ENCODE data around the gene AOPEP. TPM values are rescaled to one million over a fixed set of nuclear protein-coding genes. Genes with fewer than 3 reads are reported as not detected.

The AOPEP gene
- polyA plus RNA-seq, 1 experiment = 40.0 TPM

DNA sequence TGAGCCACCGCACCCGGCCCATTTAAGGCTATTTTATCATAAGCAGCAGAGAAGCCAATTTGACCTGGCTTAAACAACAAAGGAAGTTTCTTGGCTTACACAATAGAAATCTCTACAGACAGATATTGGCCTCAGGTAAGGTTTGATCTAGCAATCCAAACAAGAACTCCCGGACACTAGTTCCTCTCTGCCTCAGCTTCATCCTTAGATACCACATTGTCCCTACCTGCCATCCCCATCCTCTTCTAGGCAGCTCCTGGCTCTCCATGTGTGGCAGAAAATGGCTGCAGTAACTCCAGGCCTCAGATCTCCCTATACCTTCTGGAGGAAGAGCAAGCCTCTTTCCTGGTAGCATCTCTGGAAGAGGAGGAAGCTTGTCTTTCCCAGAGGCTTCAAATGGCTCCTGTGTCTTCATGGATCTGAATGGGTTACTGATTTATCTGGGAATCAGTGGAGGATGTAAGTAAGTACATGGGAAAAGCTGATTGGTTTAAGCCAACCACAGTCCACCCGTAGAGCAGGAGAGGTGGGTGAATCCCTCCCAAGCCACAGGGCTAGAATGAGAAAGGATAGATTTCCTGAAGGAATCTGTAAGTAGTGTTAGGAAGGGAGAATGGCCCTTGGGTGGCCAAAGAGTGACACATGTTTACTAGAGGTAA is 26.7 kb upstream of the AOPEP start:
- peaks cover 10% of the 10 kb centered on the region for H3K27me3 ChIP-seq (ENCODE audit: control insufficient read depth, insufficient read depth, low read length)
- ChIA-PET CTCF (interaction anchor here (0.9 kb wide), 1 partner anchor 18 kb away, joined by 5 read pairs; no protein-coding TSS in a partner anchor), POLR2A (no interaction called here)
- H3K9me3 ChIP-seq (ENCODE audit: control insufficient read depth, insufficient read depth, low read length) = no peaks in the 10 kb centered on the region
- no peak overlapping the region for H3K27ac ChIP-seq (ENCODE audit: low read depth, low read length)
- TF ChIP-seq, protein P1, sequence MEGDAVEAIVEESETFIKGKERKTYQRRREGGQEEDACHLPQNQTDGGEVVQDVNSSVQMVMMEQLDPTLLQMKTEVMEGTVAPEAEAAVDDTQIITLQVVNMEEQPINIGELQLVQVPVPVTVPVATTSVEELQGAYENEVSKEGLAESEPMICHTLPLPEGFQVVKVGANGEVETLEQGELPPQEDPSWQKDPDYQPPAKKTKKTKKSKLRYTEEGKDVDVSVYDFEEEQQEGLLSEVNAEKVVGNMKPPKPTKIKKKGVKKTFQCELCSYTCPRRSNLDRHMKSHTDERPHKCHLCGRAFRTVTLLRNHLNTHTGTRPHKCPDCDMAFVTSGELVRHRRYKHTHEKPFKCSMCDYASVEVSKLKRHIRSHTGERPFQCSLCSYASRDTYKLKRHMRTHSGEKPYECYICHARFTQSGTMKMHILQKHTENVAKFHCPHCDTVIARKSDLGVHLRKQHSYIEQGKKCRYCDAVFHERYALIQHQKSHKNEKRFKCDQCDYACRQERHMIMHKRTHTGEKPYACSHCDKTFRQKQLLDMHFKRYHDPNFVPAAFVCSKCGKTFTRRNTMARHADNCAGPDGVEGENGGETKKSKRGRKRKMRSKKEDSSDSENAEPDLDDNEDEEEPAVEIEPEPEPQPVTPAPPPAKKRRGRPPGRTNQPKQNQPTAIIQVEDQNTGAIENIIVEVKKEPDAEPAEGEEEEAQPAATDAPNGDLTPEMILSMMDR (IDR thresholded peaks at IDR 0.05; ENCODE audit: low read depth, low read length) = no peak
- no peak overlapping the region for H3K4me3 ChIP-seq (ENCODE audit: low read depth, low read length)
- no peak for DNase-seq (ENCODE audit: low read depth, low spot score)

DNA sequence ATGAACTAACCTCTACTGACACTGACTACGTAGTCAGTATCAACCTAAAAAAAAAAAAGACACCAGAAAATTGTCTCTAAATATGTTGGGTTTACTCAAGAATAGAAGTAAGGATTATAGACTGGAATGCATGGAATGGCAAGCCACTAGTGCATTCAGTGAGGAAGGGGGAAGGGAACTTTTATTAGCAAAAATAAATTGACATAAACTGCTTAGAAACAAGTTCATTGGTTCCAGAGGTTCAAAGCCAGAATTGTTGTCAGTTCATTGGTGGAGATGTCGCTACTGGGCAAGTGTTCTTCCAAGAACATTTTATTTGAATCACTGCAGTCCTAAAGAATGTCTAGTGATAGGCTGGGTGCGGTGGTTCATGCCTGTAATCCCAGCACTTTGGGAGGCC is 26.1 kb upstream of the AOPEP start:
- TF ChIP-seq, protein P1 (IDR thresholded peaks at IDR 0.05; ENCODE audit: low read depth, low read length) = no peak
- Histone ChIP-seq H3K4me3 (ENCODE audit: low read depth, low read length) (no peak overlapping the region), H3K9me3 (ENCODE audit: control insufficient read depth, insufficient read depth, low read length) (no peaks in the 10 kb centered on the region), H3K27ac (ENCODE audit: low read depth, low read length) (no peak overlapping the region), H3K27me3 (ENCODE audit: control insufficient read depth, insufficient read depth, low read length) (peaks cover 14% of the 10 kb centered on the region)
- ChIA-PET POLR2A (interaction anchor here (0.7 kb wide), 1 partner anchor 211 kb away, joined by 4 read pairs; no protein-coding TSS in a partner anchor), CTCF (interaction anchor here (0.5 to 1.0 kb wide), 3 partner anchors 19 to 565 kb away, joined by 3 to 5 read pairs (median 5); no protein-coding TSS in a partner anchor)
- DNase-seq (ENCODE audit: low read depth, low spot score) = no peak

DNA sequence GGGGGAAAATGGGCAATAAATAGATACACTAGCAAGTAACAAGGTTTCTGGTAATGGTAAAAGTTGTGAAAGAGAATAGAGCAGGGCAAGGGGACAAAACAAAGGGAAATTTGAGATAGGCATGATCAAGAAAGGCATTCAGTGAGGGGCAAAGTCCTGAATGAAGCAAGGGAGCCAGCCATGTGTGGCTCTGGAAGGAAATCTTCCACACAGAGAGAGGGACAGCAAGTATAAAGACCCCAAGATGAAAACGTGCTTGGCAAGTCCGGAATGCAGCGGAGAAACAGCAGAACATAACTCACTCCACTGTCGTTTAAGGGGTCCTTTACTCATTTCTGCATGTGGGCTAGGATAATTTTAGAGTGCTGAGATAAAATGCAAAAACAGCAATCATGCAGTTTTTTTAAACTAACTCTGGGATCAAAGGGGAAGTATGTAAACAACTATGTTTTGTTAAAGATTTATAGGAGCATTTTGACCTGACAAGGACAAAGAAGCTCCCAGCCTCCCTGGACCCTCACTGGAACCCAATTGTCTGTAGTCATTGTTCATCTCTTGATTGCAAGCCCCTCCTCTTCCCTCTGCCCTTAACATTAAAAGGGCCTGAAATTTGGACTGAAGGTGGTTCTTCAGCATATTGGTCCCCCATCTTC is 22.9 kb upstream of the AOPEP start:
- no peaks in the 10 kb centered on the region for H3K9me3 ChIP-seq (ENCODE audit: control insufficient read depth, insufficient read depth, low read length)
- H3K4me3 ChIP-seq (ENCODE audit: low read depth, low read length) = no peak overlapping the region
- CTCF ChIA-PET = no interaction called here
- TF ChIP-seq, protein P1 (IDR thresholded peaks at IDR 0.05; ENCODE audit: low read depth, low read length) = no peak
- POLR2A ChIA-PET = no interaction called here
- no peak overlapping the region for H3K27ac ChIP-seq (ENCODE audit: low read depth, low read length)
- H3K27me3 ChIP-seq (ENCODE audit: control insufficient read depth, insufficient read depth, low read length) = peaks cover 14% of the 10 kb centered on the region
- DNase-seq (ENCODE audit: low read depth, low spot score) = no peak

DNA sequence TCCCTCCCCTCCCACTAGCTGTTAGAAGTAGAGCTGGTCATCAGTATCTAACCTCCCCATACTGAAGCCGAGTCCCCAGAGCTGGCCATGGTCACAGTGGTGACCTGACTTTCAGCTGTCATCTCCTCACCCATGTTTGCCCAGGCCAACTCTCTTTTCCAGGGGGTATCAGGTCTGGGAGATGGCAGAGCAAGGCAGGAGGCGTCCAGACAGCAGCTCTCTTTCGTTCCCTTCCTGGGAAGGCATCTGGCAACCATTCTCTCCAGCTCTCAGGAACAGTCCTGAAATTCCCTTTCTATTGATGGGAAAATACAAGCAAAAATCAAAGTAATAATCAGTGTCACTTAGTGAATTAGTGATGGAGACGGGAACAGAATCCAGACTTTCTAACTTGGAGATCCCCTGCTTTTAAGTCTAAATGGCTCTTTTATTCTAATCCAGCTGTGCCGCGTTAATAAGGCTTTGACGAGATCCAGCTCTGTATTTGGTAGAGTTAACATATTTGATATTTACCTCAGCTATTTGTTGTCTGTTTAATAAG is 21.3 kb upstream of the AOPEP start:
- ChIA-PET CTCF (interaction anchor here (0.6 to 1.6 kb wide), 4 partner anchors 24 to 463 kb away, joined by 3 to 7 read pairs (median 4); no protein-coding TSS in a partner anchor), POLR2A (interaction anchor here (0.9 to 1.1 kb wide), 2 partner anchors 161 to 312 kb away, joined by 3 read pairs; no protein-coding TSS in a partner anchor)
- Histone ChIP-seq H3K27ac (ENCODE audit: low read depth, low read length) (no peak overlapping the region), H3K27me3 (ENCODE audit: control insufficient read depth, insufficient read depth, low read length) (peaks cover 14% of the 10 kb centered on the region), H3K9me3 (ENCODE audit: control insufficient read depth, insufficient read depth, low read length) (no peaks in the 10 kb centered on the region), H3K4me3 (ENCODE audit: low read depth, low read length) (no peak overlapping the region)
- DNase-seq (ENCODE audit: low read depth, low spot score) = no peak
- TF ChIP-seq, protein P1 (IDR thresholded peaks at IDR 0.05; ENCODE audit: low read depth, low read length) = no peak

DNA sequence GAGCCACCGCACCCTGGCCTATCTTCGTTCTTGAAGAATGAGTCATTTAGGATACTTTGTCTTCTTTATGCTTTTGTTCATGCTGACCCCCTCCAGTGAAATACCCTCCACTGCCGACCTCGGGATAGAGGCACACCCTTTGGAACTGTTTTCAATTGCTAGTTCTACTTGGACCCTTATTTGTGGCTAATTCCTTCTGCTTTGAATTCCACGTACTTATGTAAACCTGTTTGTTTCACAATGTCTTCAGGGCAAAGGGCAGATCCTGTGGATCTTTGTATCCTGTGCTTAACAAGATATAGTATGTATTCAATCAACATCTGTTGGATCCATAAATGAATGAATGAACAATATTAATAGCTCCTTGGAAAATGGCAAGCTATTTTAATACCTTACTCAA is 19.6 kb upstream of the AOPEP start:
- H3K27me3 ChIP-seq (ENCODE audit: control insufficient read depth, insufficient read depth, low read length) = peaks cover 14% of the 10 kb centered on the region
- CTCF ChIA-PET = interaction anchor here (0.6 to 0.7 kb wide), 3 partner anchors 84 to 421 kb away, joined by 3 to 4 read pairs (median 3); no protein-coding TSS in a partner anchor
- POLR2A ChIA-PET = no interaction called here
- TF ChIP-seq, protein P1 (IDR thresholded peaks at IDR 0.05; ENCODE audit: low read depth, low read length) = no peak
- no peak overlapping the region for H3K4me3 ChIP-seq (ENCODE audit: low read depth, low read length)
- H3K27ac ChIP-seq (ENCODE audit: low read depth, low read length) = no peak overlapping the region
- DNase-seq (ENCODE audit: low read depth, low spot score) = no peak
- H3K9me3 ChIP-seq (ENCODE audit: control insufficient read depth, insufficient read depth, low read length) = no peaks in the 10 kb centered on the region
